ENCODE measurements around the gene STX1A. TPM values are rescaled to one million over a fixed set of nuclear protein-coding genes. Genes with fewer than 3 reads are reported as not detected.
A peak's percentile ranks its signal among the peaks of the same experiment; 100 is the strongest.
"Not testable (repeated sequence)": the region's sequence is repeated elsewhere in the genome, so short reads cannot be mapped to it uniquely, and the experiment has no call there.

Gene STX1A
- polyA plus RNA-seq, 1 donor from 2014 or later, result 1.6 TPM

DNA sequence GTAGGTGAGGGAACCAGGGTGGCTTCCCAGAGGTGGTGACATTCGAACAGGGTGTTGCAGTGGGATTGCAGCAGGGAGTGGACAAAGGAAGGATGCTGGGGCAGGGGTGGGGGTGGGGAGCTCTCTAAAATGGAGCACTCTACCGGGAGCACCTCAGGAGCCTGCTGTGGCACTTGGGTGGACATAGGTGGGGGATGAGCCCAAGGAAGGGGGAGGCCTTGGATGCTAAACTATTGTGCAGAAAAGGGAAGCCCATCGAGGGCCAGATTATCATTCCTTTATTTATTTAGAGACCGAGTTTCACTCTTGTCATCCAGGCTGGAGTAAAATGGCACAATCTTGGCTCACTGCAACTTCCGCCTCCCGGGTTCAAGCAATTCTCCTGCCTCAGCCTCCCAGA, 3.3 kb upstream of the STX1A start:
- Mint-ChIP-seq H3K27ac (no peak overlapping the region), H3K4me3 (no peak overlapping the region), H3K4me1 (peaks cover 5 to 10% (median 6%) of the 10 kb centered on the region in 3 donors), H3K27me3 (peaks cover 15% of the 10 kb centered on the region), H3K9me3 (no peaks in the 10 kb centered on the region), H3K36me3 (no peaks in the 10 kb centered on the region)

GRCh38 chr7:73722182-73722581, 2.7 kb upstream of the STX1A start:
- H3K9me3 Mint-ChIP-seq, H3K36me3 Mint-ChIP-seq, H3K4me1 Mint-ChIP-seq: not testable (repeated sequence)
- Mint-ChIP-seq H3K4me3 (peak overlapping the region in 1 of 4 donors; percentile 17), H3K27ac (peak overlapping the region in 1 of 3 donors; percentile 79), H3K27me3 (peaks cover 18% of the 10 kb centered on the region)

DNA sequence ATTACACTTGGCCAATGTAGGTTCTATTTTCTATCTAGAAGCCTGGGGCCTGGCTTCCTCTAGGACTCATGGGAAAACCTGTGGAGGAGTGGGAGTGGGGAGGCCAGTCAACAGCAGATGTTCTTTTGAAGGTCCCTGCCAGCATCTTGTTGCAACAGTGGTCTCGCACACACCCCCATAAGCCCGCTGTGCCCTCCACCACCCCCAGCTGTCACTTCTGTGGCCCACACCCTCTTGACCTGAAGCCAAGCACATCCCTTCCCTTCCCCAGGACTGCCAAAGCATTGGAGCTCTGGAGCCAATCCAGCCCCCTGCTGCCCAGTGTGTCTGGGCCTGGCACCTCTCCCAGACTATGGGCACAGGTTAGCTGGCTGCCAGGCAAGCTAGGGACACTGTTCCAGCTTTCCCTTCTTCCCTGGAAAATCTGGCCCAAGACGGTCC, 1.9 kb upstream of the STX1A start:
- Mint-ChIP-seq H3K36me3 (no peaks in the 10 kb centered on the region), H3K4me3 (peak overlapping the region; percentile 28 to 92 (median 62)), H3K9me3 (no peaks in the 10 kb centered on the region), H3K4me1 (peaks cover 8 to 12% (median 8%) of the 10 kb centered on the region in 3 donors), H3K27me3 (peaks cover 23% of the 10 kb centered on the region), H3K27ac (peak overlapping the region in 1 of 3 donors; percentile 79)

DNA sequence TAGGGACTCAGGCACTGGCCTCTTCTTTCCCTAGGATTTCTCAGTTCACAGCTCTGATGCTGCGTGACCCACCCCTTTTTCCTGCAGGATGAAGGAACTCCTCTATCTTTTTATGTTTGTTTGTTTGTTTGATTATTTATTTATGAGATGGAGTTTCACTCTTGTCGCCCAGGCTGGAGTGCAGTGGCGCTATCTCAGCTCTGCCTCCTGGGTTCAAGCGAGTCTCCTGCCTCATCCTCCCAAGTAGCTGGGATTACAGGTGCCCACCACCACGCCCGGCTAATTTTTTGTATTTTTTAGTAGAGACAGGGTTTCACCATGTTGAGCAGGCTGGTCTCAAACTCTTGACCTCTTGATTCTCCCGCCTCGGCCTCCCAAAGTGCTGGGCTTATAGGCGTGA, 974 bp upstream of the STX1A start:
- peak overlapping the region in 2 of 3 donors; percentile 27 to 81 for H3K27ac Mint-ChIP-seq
- not testable (repeated sequence) for H3K9me3 Mint-ChIP-seq, H3K36me3 Mint-ChIP-seq
- peak overlapping the region; percentile 65 to 92 (median 85) for H3K4me3 Mint-ChIP-seq
- peaks cover 8 to 12% (median 8%) of the 10 kb centered on the region in 3 donors for H3K4me1 Mint-ChIP-seq
- H3K27me3 Mint-ChIP-seq, result peaks cover 26% of the 10 kb centered on the region

DNA sequence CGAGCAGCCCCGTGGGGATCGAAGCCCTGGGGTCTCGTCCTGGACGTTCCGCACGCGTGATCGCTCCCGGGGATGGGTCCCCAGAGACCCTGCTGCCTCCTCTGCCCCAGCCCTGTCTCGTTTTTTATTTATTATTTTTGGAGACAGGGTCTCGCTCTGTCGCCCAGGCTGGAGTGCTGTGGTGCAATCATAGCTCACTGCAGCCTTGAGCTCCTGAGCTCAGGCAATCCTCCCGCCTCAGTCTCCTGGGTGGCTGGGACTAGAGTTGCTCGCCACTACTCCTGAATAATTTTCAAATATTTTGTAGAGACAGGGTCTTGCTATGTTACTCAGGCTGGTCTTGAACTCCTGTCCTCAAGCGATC, 319 bp upstream of the STX1A start:
- Mint-ChIP-seq H3K36me3 (no peaks in the 10 kb centered on the region), H3K27me3 (peaks cover 26% of the 10 kb centered on the region), H3K4me3 (peak overlapping the region; percentile 65 to 92 (median 85)), H3K4me1 (peaks cover 8 to 12% (median 8%) of the 10 kb centered on the region in 3 donors), H3K27ac (peak overlapping the region in 2 of 3 donors; percentile 27 to 81), H3K9me3 (peaks cover 0 to 2% (median 0%) of the 10 kb centered on the region in 3 donors)

DNA sequence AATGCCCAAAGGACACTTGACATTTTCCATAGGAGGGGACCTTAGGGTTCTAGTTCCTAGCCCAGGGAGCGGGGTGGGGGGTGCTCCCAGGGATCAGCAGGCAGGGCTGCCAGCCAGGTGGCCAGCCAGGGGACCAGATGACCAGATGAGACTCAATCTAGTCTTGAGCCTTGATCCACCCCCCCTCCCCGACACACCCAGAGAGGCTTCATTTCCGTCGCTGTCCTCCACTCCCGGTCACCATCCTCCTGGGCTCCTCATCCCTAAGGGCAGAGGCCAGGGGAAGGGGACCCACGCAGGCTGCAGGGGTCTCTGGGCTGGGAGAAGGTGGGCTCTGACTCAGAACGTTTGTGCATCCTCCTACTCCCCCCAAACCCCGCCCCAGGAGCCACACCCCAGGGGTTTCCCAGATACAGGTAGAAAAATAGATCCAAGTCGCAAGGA, 1.0 kb downstream of the STX1A start:
- Mint-ChIP-seq H3K27ac (peak overlapping the region in 1 of 3 donors; percentile 63), H3K36me3 (no peaks in the 10 kb centered on the region), H3K4me1 (peaks cover 8 to 12% (median 8%) of the 10 kb centered on the region in 3 donors), H3K9me3 (peaks cover 0 to 2% (median 0%) of the 10 kb centered on the region in 3 donors), H3K4me3 (peak overlapping the region; percentile 67 to 86 (median 77)), H3K27me3 (peaks cover 32% of the 10 kb centered on the region)

- Mint-ChIP-seq H3K4me1 (peaks cover 8 to 13% (median 8%) of the 10 kb centered on the region in 3 donors), H3K9me3 (peaks cover 0 to 2% (median 0%) of the 10 kb centered on the region in 3 donors), H3K27ac (peak overlapping the region in 1 of 3 donors; percentile 63), H3K27me3 (peaks cover 33% of the 10 kb centered on the region), H3K4me3 (peak overlapping the region; percentile 67 to 88 (median 82)), H3K36me3 (no peaks in the 10 kb centered on the region)
Observed at GRCh38 chr7:73717991-73718405, 1.5 kb downstream of the STX1A start.

DNA sequence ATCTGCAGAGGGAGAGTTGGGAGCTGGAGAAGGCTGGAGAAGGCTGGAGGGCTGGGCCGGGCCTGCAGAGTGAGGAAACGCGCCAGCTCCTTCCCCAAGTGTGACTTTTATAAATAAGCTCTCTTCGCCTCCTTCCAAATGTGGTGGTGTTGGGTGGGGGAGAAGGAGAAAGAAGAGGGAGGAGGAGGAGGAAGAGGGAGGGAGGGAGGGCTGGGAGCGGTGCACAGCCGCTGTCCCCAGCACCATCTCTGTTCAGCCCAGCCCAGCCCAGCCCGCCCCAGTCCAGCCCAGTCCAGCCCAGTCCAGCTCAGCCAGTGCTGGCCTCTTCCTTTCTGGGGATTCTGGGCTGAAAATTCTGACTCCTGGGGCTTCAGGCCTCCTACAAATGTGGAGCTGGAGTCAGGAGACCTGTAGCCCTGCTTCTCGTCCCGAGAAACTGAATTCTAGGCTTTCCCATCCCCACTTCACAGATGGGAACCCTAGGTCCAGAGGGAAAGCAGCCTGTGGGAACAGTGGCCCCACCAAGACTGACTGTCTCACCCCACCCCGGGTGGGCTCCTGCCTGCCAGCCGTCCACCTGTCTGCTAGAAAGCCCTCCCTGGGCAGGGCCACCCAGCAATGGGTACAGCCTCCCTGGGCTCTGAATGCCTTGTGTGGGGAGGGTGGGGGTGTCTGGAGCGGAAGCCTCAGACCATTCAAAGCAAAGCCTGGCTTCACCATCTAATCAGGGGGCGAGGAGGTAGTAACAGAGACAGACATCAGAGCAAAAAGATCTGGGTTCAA, 2.3 kb downstream of the STX1A start:
- H3K4me1 Mint-ChIP-seq, result peaks cover 8 to 15% (median 8%) of the 10 kb centered on the region in 3 donors
- H3K36me3 Mint-ChIP-seq, result no peaks in the 10 kb centered on the region
- peak overlapping the region in 1 of 3 donors; percentile 63 for H3K27ac Mint-ChIP-seq
- peak overlapping the region; percentile 34 to 88 (median 77) for H3K4me3 Mint-ChIP-seq
- H3K9me3 Mint-ChIP-seq, result peaks cover 0 to 2% (median 0%) of the 10 kb centered on the region in 3 donors
- H3K27me3 Mint-ChIP-seq, result peaks cover 28% of the 10 kb centered on the region

DNA sequence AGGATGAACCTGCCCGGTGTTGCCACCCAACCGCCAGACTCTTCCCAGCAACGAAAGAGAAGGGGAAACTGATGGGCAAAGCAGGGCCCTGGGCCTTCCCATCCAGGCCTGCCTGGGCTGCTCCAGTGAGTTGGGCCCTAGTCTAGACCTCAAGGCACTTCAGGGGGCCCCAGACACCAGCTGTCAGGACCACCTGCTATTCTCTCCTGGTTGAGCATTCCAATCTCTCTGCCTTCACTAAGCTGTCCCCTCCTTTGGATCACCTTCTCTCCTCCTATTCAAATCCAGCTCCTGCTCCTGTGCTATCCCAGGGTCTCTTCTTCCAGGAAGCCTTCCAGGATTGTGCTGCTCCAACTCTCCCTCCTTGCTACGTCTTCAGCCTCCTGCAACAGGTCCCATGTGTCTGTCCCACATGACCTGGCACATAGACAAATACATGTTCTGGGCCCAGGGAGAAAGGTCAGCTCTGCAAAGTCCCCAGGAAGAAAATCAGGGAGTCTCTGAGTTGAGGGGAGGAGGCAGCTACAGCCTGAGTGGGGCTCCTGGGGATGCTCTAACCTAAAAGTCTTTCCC, 3.1 kb downstream of the STX1A start:
- Mint-ChIP-seq H3K36me3 (no peaks in the 10 kb centered on the region), H3K9me3 (peaks cover 0 to 2% (median 0%) of the 10 kb centered on the region in 3 donors), H3K27me3 (peaks cover 28% of the 10 kb centered on the region), H3K4me1 (peaks cover 8 to 15% (median 8%) of the 10 kb centered on the region in 3 donors), H3K4me3 (peak overlapping the region in 1 of 4 donors; percentile 50), H3K27ac (no peak overlapping the region)

DNA sequence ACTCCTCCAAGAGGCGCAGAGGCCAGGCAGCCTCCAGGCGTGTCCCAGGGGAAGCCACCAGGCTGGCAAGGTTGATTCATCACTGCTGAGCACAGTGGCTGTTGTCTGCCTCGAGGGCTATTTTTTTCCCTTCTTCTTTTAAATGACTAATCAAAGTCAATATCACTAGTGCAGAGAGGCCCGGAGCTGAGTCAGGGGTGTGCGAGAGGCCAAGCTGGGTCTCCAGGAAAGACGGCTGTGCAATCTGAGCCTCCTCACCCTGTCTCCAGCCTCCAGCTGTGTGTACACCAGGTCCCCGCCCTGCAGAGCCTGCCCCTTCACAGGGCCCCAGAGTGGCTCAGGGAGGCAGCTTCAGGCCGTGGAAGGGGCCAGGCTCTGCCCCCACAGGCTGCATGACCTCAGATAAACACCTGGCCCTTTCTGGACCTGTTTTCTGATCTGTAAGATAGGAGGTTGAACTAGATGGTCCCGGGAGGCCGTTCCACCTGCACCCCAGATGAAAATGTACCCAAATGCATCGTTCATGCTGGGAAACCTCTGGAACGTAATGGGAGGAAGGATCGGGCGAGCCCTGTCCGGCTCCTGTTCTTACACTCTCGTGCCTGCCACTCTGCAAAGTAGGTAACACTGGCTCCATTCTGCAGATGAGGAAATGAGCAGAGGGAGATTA, 3.7 kb downstream of the STX1A start:
- no peak overlapping the region for H3K4me3 Mint-ChIP-seq
- peaks cover 0 to 2% (median 0%) of the 10 kb centered on the region in 3 donors for H3K9me3 Mint-ChIP-seq
- no peak overlapping the region for H3K27ac Mint-ChIP-seq
- H3K4me1 Mint-ChIP-seq, result peaks cover 8 to 15% (median 8%) of the 10 kb centered on the region in 3 donors
- H3K36me3 Mint-ChIP-seq, result no peaks in the 10 kb centered on the region
- H3K27me3 Mint-ChIP-seq, result peaks cover 28% of the 10 kb centered on the region

DNA sequence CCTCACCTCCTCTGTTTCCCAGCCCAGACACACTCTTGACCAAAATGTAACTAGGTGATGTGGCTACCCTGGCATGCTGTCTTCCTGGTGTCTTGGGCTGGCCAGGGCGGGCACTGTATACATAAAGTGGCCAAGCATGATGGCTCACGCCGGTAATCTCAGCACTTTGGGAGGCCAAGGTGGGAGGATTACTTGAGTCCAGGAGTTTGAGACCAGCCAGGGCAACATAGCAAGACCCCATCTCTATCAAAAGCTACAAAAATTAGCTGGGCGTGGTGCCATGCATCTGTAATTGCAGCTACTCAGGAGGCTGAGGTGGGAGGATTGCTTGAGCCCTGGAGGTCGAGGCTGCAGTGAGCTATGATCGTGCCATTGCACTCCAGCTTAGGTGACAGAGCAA, 6.2 kb downstream of the STX1A start:
- H3K27ac Mint-ChIP-seq, H3K36me3 Mint-ChIP-seq, H3K4me3 Mint-ChIP-seq, H3K9me3 Mint-ChIP-seq: not testable (repeated sequence)
- Mint-ChIP-seq H3K27me3 (peaks cover 24% of the 10 kb centered on the region), H3K4me1 (peaks cover 6 to 11% (median 8%) of the 10 kb centered on the region in 3 donors)

GRCh38 chr7:73712773-73713172, 6.7 kb downstream of the STX1A start:
- H3K27ac Mint-ChIP-seq, result peak overlapping the region in 1 of 3 donors; percentile 1
- H3K27me3 Mint-ChIP-seq, result peaks cover 18% of the 10 kb centered on the region
- H3K4me1 Mint-ChIP-seq, result peaks cover 2 to 7% (median 2%) of the 10 kb centered on the region in 3 donors
- peaks cover 0 to 2% (median 0%) of the 10 kb centered on the region in 3 donors for H3K9me3 Mint-ChIP-seq
- no peak overlapping the region for H3K4me3 Mint-ChIP-seq
- H3K36me3 Mint-ChIP-seq, result no peaks in the 10 kb centered on the region

DNA sequence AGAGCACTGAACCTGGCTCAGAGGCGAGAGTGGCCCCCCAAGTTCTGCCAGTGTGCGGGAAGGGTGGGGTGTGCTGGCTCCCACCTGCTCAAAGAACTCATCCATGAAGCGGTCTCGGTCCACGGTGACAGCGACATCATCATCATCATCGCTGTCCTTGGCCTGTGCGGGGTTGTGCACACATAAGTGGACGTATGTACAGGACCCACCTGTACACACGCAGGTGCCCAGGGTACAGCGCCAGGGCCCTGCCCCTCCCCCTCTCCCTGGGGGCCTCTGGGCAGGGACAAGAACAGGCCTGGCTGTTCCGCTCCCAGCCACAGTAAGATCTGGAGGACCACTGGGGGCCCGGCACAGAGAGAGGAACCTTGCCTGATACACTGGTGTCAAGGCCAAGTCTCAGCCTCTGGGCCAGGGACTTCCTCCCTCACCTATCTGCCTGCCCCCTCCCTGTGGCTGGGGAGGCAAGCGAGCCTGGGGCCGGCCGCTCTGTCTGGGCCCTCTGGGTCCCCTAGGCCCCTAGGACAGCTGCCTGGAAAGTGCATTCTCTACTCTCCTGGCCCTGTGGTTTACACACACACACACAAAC, 10.4 kb downstream of the STX1A start:
- Mint-ChIP-seq H3K27ac (peak overlapping the region in 1 of 3 donors; percentile 57), H3K9me3 (no peaks in the 10 kb centered on the region), H3K4me3 (no peak overlapping the region), H3K4me1 (peaks cover 0 to 7% (median 6%) of the 10 kb centered on the region in 3 donors), H3K27me3 (peaks cover 5% of the 10 kb centered on the region), H3K36me3 (no peaks in the 10 kb centered on the region)

DNA sequence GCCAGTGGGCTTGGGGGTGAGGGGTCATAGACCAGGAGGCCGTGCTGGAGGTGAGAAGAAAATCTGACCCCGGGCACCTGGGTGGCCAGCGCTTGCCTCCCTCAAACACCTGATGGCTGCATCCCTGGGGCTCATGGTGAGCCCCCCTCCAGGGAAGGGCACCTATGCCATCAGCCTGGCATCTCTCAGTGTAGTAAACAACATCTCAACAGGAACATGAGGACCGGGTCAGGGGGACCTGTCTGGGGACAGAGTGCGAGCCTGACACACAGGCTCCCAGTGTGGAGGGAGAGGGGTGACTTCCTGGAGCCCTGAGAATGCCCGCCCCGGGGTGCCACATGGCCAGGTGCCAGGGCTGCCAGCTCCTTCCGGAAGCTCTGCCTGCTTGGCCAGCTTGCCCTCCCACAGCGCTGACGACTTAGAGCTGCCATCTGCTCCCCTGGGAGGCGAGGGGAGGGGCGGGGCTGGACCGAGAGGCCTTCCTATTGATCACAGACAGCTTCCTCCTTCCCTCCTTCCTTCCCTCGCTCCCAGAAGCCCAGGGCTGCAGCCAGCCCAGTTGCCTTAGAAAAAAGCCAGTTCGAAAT, 12.3 kb downstream of the STX1A start:
- H3K9me3 Mint-ChIP-seq, result no peaks in the 10 kb centered on the region
- H3K4me1 Mint-ChIP-seq, result peaks cover 0 to 10% (median 3%) of the 10 kb centered on the region in 3 donors
- peak overlapping the region in 2 of 3 donors; percentile 41 to 82 for H3K27ac Mint-ChIP-seq
- H3K27me3 Mint-ChIP-seq, result peaks cover 5% of the 10 kb centered on the region
- H3K4me3 Mint-ChIP-seq, result peak overlapping the region in 1 of 4 donors; percentile 49
- H3K36me3 Mint-ChIP-seq, result no peaks in the 10 kb centered on the region
